GM19099 (cell line): ENCODE results near the gene UST.

Experiments
- POLR2A ChIP-seq: IDR thresholded peaks from 3 replicates; pipeline ENCODE4 v1.6.1; 2011; ENCODE audit warnings: low read depth; ENCODE audit not compliant: insufficient read length; ENCODE audit errors: extremely low read depth

UST gene

DNA sequence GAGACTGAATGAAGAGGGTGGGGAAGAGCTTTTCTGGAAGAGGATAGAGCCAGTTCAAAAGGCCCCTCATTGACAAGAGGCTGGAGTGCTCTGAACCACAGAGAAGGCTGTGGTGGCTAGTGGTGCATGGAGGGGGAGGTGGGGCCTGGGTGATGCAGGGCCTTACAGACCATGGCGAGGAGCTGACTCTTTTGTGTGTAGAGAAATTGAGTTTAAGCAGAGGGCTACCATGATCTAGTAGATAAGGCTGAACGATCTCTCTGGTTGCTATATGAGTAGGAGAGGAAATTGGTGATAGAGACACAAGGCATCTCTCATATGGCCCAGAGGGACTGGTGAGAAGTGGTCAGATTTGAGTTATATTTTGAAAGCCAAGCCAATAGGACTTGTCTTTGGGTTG is 137.6 kb downstream of the UST start:
- TF ChIP-seq POLR2A: no peak

DNA sequence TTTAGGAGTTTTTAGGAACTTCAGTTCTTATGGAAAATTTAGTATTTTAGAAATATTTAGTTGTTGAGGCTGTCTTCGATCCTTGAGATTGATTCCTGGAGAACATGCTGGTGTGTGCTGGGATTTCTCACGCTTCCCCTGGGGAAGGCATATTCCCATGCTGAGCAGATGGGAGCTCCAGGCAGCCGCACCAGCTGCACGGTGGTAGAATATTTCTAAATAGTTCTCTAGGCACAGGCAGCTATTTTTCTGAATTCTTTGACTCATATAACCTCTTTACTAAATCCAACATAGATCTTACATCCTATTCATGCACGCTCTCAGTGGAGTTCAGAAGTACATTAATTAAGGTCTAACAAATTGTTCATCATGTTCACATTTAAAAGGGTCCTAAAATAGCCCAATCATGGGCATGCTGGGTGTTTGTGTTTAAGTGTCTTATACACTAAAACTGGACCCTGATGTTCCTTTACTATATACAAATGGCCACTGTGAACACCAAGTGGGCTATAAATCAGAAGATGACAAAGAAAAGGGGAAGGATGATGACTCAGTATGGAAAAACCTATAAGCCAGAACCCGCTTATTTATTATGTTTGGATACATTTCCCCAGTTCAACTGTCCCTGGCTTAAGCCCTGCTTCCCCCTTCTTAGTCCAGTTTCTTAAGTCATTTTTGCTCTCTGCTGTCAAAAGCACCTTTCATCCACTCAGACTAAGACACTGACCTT is 138.5 kb downstream of the UST start:
- TF ChIP-seq POLR2A: no peak

DNA sequence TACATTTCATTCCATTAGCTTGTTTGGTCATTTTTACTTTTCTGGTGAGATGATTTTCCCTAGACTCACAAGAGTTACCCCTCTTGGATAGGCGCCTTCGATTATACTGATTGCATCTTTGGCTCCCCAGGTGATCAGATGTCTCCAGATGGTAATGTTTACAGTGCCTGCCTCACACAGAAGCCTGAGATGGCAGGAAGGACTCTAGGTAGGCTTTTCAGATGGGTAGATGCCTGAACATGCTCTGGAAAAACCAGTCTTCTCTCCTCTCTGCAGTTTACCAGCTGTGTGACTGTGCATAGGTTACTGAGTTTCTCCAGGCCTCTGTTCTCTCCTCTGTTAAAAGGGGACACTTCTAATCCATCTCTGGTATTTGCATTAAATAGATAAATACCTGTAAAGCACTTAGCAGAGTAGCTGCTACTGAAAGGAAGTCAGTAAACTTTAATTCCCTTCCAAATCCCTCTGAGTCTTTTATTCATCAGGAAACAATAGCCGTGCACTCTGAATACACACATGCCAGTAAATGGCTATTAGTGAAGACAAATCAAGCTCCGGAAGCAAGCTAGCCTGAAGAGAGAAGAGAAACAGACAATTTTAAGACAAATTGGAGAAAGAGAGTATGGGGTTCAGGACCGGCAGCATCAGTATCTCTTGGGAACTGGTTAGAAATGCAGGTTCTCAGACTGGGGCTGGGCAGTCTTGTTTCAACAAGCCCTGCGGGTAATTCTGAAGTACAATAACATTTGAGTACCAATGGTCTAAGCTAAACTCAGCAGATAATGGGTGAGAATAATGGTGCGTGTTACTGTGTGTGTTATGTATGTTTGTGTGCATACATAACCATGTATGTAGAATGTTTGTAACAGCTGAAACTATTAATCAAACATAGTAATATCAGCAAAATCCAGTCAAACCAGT is 139.4 kb downstream of the UST start:
- no peak for TF ChIP-seq POLR2A

DNA sequence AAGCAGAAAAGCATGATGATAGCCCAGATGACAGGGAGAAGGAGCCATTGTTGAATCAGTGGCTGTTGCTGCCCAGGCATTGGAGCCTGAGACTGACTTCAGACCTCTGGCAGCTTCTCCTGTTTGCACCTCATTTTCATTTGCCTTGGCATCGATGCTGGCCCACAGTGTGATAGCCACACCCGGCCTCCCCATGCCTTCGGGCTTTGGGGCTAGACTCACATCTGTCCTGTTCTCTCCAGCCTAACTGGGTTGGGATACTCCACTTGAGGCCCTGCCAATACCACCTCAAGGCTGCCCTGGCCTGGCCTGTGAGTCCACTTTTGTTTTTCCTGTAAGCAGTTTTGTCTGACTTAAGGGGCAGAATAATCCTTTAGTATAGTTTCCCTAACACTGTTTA is 140.4 kb downstream of the UST start:
- no peak for TF ChIP-seq POLR2A

DNA sequence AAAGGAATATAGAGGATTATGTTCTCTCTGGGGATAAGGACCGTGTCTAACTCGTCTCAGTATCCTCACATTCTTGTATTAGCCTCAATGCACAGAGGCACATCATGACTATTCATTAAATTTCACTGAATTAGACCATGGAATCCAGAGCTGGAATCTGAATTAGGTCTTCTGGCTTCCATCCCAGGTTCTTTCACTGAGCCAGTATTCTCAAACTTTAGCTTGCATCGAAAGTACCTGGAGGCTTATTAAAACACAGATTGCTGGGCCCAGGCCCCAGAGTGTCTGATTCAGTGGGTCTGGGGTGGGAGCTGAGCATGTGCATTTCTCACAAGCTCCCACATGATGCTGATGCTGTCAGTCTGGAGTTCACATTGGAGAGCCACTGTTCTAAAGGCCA is 142.0 kb downstream of the UST start:
- TF ChIP-seq POLR2A: no peak

DNA sequence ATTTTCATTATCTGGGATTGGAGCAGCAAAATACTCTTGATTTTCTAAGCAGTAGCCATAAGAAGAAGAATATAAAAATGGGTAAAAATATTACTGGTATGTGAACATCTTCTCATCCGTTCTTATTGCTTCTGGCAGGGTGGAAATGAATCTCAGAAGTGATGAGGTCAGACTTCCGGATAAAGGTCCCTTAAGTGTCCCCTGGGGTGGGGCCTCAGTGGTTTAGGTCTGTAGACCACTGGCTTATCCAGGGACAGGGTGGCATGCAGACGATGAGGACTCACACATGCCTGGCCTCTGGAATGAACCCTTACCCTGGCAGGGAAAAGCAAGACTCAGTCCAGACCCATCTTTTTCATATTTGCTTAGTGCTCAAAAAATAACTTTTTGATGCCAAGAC is 143.3 kb downstream of the UST start:
- no peak for TF ChIP-seq POLR2A

DNA sequence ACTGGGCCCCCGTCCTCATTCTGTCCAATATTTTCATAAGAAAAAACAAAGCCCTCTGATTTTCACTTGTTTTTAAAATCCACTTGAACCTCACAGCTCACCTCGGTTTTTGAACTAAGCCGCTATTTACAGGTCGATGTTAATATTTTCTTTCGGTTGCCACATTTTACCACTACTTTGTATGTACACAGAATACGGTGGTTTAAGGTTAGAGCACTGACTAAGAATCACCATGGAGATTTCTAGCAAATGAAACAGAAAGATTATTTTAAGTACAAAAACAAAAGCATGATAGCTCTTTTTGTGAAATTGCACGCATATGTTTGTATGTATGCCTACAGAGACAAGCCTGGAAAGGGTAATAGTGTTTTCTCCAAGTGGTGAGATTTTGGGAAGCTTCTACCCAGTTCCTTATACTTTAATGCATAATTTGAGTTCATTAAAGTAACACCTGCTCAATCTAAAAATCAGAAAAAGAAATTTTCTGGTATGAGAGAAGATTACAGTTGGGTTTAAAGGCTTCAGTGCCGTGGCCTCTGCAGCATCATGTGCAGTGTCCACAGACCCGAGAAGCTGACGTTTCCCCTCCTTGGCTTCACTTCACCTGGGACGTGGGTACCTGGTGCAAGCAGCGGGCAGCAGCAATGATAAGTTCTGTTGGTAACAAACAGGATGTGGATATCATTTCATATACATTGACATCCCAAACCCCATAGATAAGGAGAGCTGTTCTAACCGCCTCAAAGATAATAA is 144.0 kb downstream of the UST start:
- no peak for TF ChIP-seq POLR2A

DNA sequence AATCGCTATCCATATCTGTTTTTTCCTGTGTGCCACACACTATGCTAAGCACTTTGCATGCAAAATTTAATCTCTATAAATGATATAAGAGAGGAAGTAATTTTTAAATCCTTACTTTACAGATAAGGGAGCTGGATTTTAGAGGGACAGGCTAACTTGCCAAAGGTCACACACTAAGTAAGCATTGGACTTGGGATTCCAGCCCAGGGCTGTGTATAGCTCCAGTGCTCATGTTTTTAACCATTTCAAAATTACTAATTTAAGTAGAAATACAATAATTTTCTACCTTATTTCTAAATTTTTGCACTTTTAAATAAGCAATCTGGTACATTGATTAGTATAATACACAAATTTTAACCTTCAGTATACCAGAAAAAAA is 144.6 kb downstream of the UST start:
- TF ChIP-seq POLR2A: no peak

DNA sequence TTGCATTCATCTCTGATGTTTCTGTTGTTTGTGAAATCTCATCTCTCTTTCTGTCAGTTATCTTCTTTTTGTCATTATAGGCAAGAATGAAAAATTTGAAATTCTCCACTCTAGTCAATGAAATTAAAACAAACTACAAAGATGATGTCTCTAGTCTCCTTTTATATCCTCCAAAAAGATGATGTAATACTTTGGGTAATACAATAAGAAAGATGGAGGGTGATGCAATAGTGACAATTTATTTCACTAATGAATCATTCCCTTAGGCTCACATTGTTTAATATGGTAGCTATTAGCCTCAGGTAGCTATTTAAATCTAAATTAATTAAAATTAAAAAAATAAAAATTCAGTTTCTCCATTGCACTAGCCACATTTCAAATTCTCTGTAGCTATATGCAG is 145.4 kb downstream of the UST start:
- TF ChIP-seq POLR2A: no peak

DNA sequence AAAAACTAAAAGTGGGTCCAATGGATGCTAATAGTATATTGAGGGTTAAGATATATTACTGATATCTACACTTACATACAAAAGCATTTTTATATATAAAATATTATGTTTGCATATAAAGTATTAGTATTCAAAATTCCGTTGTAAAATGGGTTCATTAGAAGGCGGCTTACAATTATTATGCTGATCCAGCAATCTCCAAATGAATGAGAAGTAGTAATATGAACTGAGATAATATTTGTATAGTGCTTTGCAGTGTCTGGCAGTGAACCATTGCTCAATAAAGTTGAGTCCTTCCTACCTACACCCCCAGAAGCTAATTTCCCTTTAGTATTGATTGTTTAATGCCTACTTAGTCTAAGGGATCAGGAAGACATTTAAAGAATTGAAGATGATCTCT is 146.2 kb downstream of the UST start:
- TF ChIP-seq POLR2A: no peak

DNA sequence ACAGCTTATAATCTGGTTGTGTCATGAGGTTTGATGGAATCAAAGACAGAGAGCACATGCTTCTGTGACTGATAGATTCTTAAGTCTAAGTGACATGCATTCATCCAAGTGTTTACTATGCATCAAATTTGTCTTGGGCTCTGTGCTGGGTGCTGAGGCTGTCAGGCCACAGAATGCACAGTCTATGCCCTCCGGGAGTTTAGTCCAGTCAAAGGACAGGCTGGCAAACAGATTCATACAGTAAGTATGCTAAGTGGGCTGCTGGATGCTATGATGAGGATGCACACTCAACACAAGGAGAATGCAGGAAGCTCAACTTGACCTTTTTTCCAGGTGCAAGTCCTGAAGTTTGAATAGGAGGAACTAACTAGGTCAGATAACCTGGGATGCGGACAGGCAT is 146.7 kb downstream of the UST start:
- no peak for TF ChIP-seq POLR2A

DNA sequence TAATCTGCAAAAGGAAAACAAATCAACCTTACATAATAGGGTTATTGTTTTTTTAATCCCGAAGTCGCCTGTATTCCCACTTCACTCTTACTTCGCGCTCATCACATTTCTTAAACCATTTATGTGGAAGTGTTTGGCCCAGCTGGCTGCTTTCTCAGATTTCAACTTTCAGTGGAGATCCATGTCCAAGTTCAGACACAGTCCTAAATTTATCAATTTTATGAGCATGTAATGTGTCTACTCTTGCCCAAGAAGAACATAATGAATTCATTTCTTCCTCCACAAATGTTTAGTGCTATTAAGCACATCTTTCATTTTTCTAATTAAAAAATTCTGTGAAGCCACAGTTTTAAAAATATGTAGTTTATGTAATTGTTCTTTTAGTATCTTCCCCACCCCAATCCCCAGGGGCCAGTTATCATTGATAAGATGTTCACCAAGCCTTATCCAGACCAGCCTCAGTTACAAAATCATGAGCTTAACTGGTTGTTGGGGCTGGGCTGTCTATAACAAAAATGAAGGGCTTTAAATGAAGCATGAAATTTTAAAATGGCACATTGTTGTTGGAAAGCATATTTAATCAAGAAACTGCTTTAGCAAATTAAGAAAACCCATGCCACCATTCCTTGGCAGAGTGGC is 151.7 kb downstream of the UST start:
- TF ChIP-seq POLR2A: no peak

DNA sequence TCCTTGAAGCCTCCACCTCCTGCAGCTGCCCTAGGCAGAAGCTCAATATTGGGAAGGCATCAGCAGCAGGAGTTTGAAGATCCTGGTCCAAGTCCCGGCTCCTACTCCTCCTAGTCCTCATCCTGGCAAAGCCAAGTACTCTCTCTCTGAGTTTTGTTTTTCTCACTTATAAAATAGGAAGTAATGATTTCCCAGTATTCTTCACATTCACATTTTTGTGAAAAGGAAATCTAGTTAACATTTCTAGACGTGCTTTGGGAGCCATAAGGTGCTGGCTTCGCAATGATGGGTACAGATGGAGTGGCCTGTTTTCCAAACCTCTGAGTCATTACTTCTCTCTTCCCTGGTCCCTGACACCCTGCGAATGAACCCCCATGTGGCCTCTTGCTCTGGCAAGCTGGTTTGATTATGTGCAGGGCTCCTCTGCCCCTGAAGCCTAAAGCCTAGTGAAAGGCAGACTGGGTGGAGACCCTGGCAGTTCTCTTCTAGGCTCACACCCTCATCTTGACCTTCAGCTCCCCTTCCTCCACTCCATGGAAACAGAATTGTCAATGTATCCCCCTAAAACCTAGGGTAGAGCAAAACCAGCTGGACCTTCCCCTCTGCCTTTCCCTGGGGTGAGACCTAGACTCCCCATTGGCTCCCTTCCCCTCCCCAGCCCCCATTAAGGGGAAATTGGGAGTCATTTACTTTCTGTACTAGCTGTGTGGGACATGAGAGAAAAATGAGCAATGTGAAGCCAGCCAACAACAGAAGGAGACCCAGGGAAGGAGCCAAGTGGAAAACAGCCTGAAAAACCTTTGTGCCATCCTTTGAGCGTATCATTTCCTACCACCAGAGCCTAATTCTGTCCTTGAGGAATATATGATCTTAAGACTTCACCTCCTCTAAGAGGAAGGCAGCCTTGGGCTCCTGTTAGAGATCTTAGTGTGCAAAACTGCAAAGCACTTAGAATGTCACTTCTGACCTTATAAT is 158.4 kb downstream of the UST start:
- TF ChIP-seq POLR2A: no peak

DNA sequence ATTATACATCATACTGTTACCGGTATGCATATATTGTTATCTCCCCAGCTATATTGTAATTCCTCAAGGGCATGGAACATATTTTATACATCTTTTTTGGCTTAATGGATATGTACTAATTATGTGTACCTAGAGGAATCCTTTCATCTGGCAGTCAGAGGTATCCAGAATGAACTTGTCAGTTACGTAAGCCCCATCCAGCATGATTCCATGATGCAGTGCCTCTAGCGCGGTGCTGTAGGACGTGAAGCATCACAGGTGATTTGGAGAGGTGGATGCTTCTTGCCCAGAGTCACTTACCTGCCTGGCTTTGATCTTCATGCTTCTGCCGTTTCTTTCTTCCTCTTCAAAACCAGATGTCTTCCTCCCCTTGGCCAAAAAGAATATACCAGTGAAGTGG is 159.1 kb downstream of the UST start:
- no peak for TF ChIP-seq POLR2A
